ENCODE measurements around the gene PCDH15. TPM values are rescaled to one million over a fixed set of nuclear protein-coding genes. Genes with fewer than 3 reads are reported as not detected.

The PCDH15 gene
- total and polyA plus RNA-seq, 2 of the 8 experiments (the other 6 are each of a cell fraction or from before 2014, with no cell fraction given), result 0.11 TPM; not detected in 1

DNA sequence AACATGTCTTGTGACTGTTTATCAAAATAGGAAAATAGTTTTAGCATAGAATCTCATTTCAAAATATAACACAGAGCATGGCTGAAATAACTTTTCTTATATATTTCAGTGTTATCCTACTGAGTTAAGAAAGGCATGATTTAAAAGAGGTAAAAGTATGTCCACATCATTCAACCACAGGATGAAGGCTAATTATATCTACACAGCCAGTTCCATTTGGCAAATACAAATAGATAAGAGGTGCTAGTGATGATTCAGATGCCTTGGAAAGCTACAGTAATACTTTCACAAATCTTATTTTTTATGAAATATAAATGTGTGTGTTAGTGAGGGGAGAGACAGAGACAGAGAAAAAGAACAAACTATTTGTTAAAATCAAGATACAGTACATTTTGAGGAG is 42.9 kb upstream of the PCDH15 start:
- Histone ChIP-seq H3K4me2 (ENCODE audit: insufficient read depth in 1 of 2, low read depth in 2 of 2, low read length in 2 of 2) (no peak overlapping the region), H4K8ac (ENCODE audit: extremely low read depth, insufficient read depth, low read length) (no peak overlapping the region), H2BK20ac (ENCODE audit: low read length) (no peak overlapping the region), H3K4me3 (ENCODE audit: extremely low read depth in 1 of 4, insufficient read depth in 2 of 4, low read depth in 3 of 4, low read length in 4 of 4) (no peak overlapping the region), H3K9me3 (ENCODE audit: insufficient read depth in 2 of 2, low read depth in 1 of 2, low read length in 1 of 2) (no peaks in the 10 kb centered on the region), H3K23me2 (ENCODE audit: low read depth, low read length) (no peaks in the 10 kb centered on the region), H3K27ac (ENCODE audit: low read depth, low read length) (no peak overlapping the region), H2BK12ac (ENCODE audit: low read depth, low read length) (no peak overlapping the region), H3K27me3 (replicated peaks in 1 of 4; ENCODE audit: control insufficient read depth in 3 of 4, extremely low read depth in 1 of 4, insufficient read depth in 3 of 4, low read length in 3 of 4) (no peaks in the 10 kb centered on the region), H4K91ac (replicated peaks; ENCODE audit: insufficient read length, low read length) (no peak overlapping the region), H3K36me3 (ENCODE audit: control insufficient read depth in 2 of 4, insufficient read depth in 4 of 4, low read length in 3 of 4) (no peaks in the 10 kb centered on the region), H3K9ac (replicated peaks in 1 of 4; ENCODE audit: extremely low read depth in 1 of 4, low read depth in 3 of 4, low read length in 3 of 4) (no peak overlapping the region), H3K18ac (ENCODE audit: extremely low read depth, low read length) (no peak overlapping the region), H4K20me1 (replicated peaks in 1 of 2; ENCODE audit: control insufficient read depth in 1 of 2, insufficient read depth in 2 of 2, low read length in 2 of 2) (no peaks in the 10 kb centered on the region), H3K14ac (ENCODE audit: insufficient read length) (no peak overlapping the region), H2BK5ac (ENCODE audit: low read depth, low read length) (no peak overlapping the region), H3K23ac (ENCODE audit: insufficient read length) (no peak overlapping the region), H3K4me1 (replicated peaks in 1 of 4; ENCODE audit: control insufficient read depth in 3 of 4, insufficient read depth in 4 of 4, low read length in 3 of 4) (no peaks in the 10 kb centered on the region; a peak in 1 of 7 replicates), H4K5ac (ENCODE audit: insufficient read length, low read depth, low read length) (no peak overlapping the region), H2BK120ac (replicated peaks; ENCODE audit: low read depth, low read length) (no peak overlapping the region), H3K79me2 (ENCODE audit: control insufficient read depth in 1 of 2, insufficient read depth in 2 of 2, low read length in 2 of 2) (no peaks in the 10 kb centered on the region), H2AK5ac (ENCODE audit: low read depth, low read length) (no peak overlapping the region), H2BK15ac (ENCODE audit: low read length) (no peak overlapping the region), H2AFZ (ENCODE audit: low read length) (no peak overlapping the region), H3K4ac (replicated peaks; ENCODE audit: insufficient read length, low read depth, low read length) (no peak overlapping the region), H3K79me1 (ENCODE audit: low read depth, low read length) (no peaks in the 10 kb centered on the region), H3K56ac (replicated peaks; ENCODE audit: insufficient read length, low read depth, low read length) (no peak overlapping the region)
- ChIA-PET CTCF (ENCODE audit: partially characterized antibody) (interaction anchor here (0.9 kb wide), 1 partner anchor 8 kb away, joined by 3 read pairs; no protein-coding TSS in a partner anchor), POLR2A (ENCODE audit: partially characterized antibody) (no interaction called here)
- FAIRE-seq, result no peak
- no peak for DNase-seq (ENCODE audit: low read depth in 1 of 2, low spot score in 2 of 2)
- TF ChIP-seq JUN (IDR thresholded peaks at IDR 0.05; ENCODE audit: low read depth, low read length), result no peak
- no peak for TF ChIP-seq GTF2F1 (IDR thresholded peaks at IDR 0.05; ENCODE audit: borderline replicate concordance, low read depth, low read length)
- TF ChIP-seq HDAC6 (IDR thresholded peaks at IDR 0.05; ENCODE audit: low read depth, low read length), result no peak
- TF ChIP-seq, protein P1, sequence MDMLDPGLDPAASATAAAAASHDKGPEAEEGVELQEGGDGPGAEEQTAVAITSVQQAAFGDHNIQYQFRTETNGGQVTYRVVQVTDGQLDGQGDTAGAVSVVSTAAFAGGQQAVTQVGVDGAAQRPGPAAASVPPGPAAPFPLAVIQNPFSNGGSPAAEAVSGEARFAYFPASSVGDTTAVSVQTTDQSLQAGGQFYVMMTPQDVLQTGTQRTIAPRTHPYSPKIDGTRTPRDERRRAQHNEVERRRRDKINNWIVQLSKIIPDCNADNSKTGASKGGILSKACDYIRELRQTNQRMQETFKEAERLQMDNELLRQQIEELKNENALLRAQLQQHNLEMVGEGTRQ (IDR thresholded peaks at IDR 0.05; ENCODE audit: low read length), result no peak
- no peak for TF ChIP-seq ASH2L (IDR thresholded peaks at IDR 0.05; ENCODE audit: low read length)
- TF ChIP-seq POU5F1 (IDR thresholded peaks at IDR 0.05; ENCODE audit: low read depth, low read length), result no peak
- TF ChIP-seq, protein P2, sequence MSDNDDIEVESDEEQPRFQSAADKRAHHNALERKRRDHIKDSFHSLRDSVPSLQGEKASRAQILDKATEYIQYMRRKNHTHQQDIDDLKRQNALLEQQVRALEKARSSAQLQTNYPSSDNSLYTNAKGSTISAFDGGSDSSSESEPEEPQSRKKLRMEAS (IDR thresholded peaks at IDR 0.05), result no peak
- TF ChIP-seq SUZ12 (IDR thresholded peaks at IDR 0.05; ENCODE audit: low read length), result no peak
- no peak for TF ChIP-seq SIRT6 (IDR thresholded peaks at IDR 0.05; ENCODE audit: low read length)
- no peak for TF ChIP-seq BRCA1 (IDR thresholded peaks at IDR 0.05; ENCODE audit: low read depth, low read length)
- no peak for TF ChIP-seq NANOG (IDR thresholded peaks at IDR 0.05; ENCODE audit: insufficient read depth, low read depth, low read length, poor library complexity, severe bottlenecking)
- TF ChIP-seq CBX8 (IDR thresholded peaks at IDR 0.05; ENCODE audit: borderline replicate concordance, low read depth, low read length), result no peak
- TF ChIP-seq BCL11A (IDR thresholded peaks at IDR 0.05; ENCODE audit: low read depth in 2 of 2, low read length in 2 of 2), result no peak
- no peak for TF ChIP-seq RXRA (IDR thresholded peaks at IDR 0.05; ENCODE audit: insufficient read depth, low read depth, low read length)
- TF ChIP-seq CHD2 (IDR thresholded peaks at IDR 0.05; ENCODE audit: low read length), result no peak
- no peak for TF ChIP-seq YY1 (IDR thresholded peaks at IDR 0.05; ENCODE audit: low read depth, low read length)
